ENCODE results near the gene SDCBP2. TPM values are rescaled to one million over a fixed set of nuclear protein-coding genes. Genes with fewer than 3 reads are reported as not detected.

The SDCBP2 gene
- total and polyA plus RNA-seq, 2 donors (not counting 1 experiment from before 2014, with no cell fraction given) = 1.2 to 1.3 TPM

DNA sequence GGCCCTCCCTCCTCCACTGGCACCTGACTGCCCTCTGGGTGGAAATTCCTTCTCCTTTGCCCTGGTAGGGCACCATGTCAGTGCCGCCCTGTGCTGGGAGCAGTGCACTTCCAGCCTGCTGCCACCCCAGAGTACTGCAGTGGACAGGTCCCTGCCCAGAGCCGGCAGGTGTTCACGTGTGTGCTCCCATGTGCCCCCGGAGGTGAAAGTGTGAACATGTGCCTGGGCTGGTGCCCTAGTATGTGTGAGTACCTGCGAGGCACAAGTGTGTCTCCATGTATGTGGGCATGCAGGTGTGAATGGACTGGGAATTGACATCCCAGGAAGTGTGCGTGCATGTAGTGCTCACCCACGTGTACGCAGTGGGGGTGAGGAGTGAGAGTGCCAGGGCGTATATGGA lies 29.4 kb downstream of the SDCBP2 start:
- intact Hi-C loops (cut with micrococcal nuclease) = no loop called here
- TF ChIP-seq, protein P1, sequence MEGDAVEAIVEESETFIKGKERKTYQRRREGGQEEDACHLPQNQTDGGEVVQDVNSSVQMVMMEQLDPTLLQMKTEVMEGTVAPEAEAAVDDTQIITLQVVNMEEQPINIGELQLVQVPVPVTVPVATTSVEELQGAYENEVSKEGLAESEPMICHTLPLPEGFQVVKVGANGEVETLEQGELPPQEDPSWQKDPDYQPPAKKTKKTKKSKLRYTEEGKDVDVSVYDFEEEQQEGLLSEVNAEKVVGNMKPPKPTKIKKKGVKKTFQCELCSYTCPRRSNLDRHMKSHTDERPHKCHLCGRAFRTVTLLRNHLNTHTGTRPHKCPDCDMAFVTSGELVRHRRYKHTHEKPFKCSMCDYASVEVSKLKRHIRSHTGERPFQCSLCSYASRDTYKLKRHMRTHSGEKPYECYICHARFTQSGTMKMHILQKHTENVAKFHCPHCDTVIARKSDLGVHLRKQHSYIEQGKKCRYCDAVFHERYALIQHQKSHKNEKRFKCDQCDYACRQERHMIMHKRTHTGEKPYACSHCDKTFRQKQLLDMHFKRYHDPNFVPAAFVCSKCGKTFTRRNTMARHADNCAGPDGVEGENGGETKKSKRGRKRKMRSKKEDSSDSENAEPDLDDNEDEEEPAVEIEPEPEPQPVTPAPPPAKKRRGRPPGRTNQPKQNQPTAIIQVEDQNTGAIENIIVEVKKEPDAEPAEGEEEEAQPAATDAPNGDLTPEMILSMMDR (IDR thresholded peaks at IDR 0.05) = peak; percentile 35
- no peak for TF ChIP-seq EZH2 (IDR thresholded peaks at IDR 0.05; ENCODE audit: borderline replicate concordance, insufficient read depth, low read depth, low read length, poor library complexity, severe bottlenecking)
- POLR2A ChIA-PET = no interaction called here
- H3K9ac ChIP-seq (ENCODE audit: low read length) = no peak overlapping the region
- H3K27me3 ChIP-seq (replicated peaks in 1 of 4; ENCODE audit: control extremely low read depth in 1 of 4, control insufficient read depth in 3 of 4, insufficient read depth in 4 of 4, low read length in 3 of 4) = no peaks in the 10 kb centered on the region
- ATAC-seq (ENCODE audit: low read depth) = peak; percentile 28
- Mint-ChIP-seq H3K27ac (no peak overlapping the region), H3K4me3 (no peak overlapping the region), H3K27me3 (no peaks in the 10 kb centered on the region), H3K9me3 (ENCODE audit: insufficient read depth) (no peaks in the 10 kb centered on the region), H3K4me1 (no peaks in the 10 kb centered on the region)
- peak; percentile 22 for DNase-seq
- no peak overlapping the region for H3K27ac ChIP-seq (ENCODE audit: low read length in 2 of 2)
- no peaks in the 10 kb centered on the region for H3K36me3 ChIP-seq (replicated peaks in 1 of 2; ENCODE audit: control extremely low read depth in 1 of 2, control insufficient read depth in 1 of 2, extremely low read depth in 1 of 2, insufficient read depth in 2 of 2, low read length in 1 of 2)
- CTCF ChIA-PET = no interaction called here
- H3K9me3 ChIP-seq (ENCODE audit: control extremely low read depth in 1 of 3, control insufficient read depth in 2 of 3, insufficient read depth in 1 of 3, low read length in 2 of 3) = no peaks in the 10 kb centered on the region
- no peaks in the 10 kb centered on the region for H3K4me1 ChIP-seq (ENCODE audit: control insufficient read depth in 2 of 2, insufficient read depth in 2 of 2, low read length in 2 of 2)
- H3K4me2 ChIP-seq (replicated peaks; ENCODE audit: low read depth, low read length, poor library complexity, severe bottlenecking) = no peak overlapping the region
- no peak overlapping the region for H2AFZ ChIP-seq (ENCODE audit: insufficient read depth, low read depth, low read length, poor library complexity, severe bottlenecking)
- H4K20me1 ChIP-seq (ENCODE audit: control insufficient read depth, insufficient read depth, low read length, poor library complexity, severe bottlenecking) = no peaks in the 10 kb centered on the region
- no peaks in the 10 kb centered on the region for H3K79me2 ChIP-seq (ENCODE audit: control insufficient read depth, insufficient read depth, low read length)
- 90% methylated on average over 9 of the region's 9 CpGs for WGBS (ENCODE audit: insufficient coverage)
- no peak overlapping the region for H3K4me3 ChIP-seq (ENCODE audit: control extremely low read depth in 1 of 5, extremely low read depth in 1 of 5, insufficient read depth in 1 of 5, low read depth in 2 of 5, low read length in 4 of 5)

DNA sequence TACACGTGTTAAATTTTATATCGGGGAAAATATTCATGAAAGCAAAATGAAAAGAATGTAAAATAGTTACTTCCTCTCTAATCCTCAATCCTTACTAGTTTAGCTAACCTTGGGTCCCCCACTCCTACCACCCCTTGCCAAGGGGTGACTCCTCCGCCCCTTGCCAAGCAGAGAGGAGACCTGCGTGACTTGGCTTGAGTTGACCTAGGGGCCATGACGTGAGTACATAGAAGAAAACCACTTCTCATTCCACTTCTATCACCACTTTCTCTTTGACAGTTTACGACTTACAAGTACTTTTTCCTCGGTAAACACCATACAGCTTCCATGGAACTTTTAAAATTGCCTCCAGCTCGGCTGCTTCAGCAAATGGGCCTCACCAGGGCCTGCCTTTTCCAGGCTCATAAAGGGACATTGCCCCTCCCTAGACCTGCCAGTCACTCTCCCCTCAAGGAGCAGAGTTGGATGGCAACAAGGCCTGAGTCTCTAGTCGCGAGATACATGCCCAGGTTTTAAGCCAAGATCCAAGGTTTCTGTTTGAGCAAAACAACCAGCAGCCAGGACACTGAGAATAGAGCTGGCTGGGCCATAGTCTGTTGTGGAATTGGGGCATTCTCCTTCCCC lies 29.9 kb downstream of the SDCBP2 start:
- H3K9me3 ChIP-seq (ENCODE audit: control extremely low read depth in 1 of 3, control insufficient read depth in 2 of 3, insufficient read depth in 1 of 3, low read length in 2 of 3) = no peaks in the 10 kb centered on the region
- ATAC-seq (ENCODE audit: low read depth) = no peak
- Mint-ChIP-seq H3K27me3 (no peaks in the 10 kb centered on the region), H3K9me3 (ENCODE audit: insufficient read depth) (no peaks in the 10 kb centered on the region), H3K4me3 (no peak overlapping the region), H3K27ac (no peak overlapping the region), H3K4me1 (no peaks in the 10 kb centered on the region)
- DNase-seq = no peak
- no peaks in the 10 kb centered on the region for H3K4me1 ChIP-seq (ENCODE audit: control insufficient read depth in 2 of 2, insufficient read depth in 2 of 2, low read length in 2 of 2)
- WGBS (ENCODE audit: insufficient coverage) = 94% methylated on average over 7 of the region's 10 CpGs
- no peak overlapping the region for H3K9ac ChIP-seq (ENCODE audit: low read length)
- H3K27me3 ChIP-seq (replicated peaks in 1 of 4; ENCODE audit: control extremely low read depth in 1 of 4, control insufficient read depth in 3 of 4, insufficient read depth in 4 of 4, low read length in 3 of 4) = no peaks in the 10 kb centered on the region
- H3K79me2 ChIP-seq (ENCODE audit: control insufficient read depth, insufficient read depth, low read length) = no peaks in the 10 kb centered on the region
- no peaks in the 10 kb centered on the region for H4K20me1 ChIP-seq (ENCODE audit: control insufficient read depth, insufficient read depth, low read length, poor library complexity, severe bottlenecking)
- CTCF ChIA-PET = interaction anchor here (2.5 kb wide), 1 partner anchor 13 kb away, joined by 12 read pairs; no protein-coding TSS in a partner anchor
- no peak overlapping the region for H3K4me3 ChIP-seq (ENCODE audit: control extremely low read depth in 1 of 5, extremely low read depth in 1 of 5, insufficient read depth in 1 of 5, low read depth in 2 of 5, low read length in 4 of 5)
- H3K27ac ChIP-seq (ENCODE audit: low read length in 2 of 2) = no peak overlapping the region
- intact Hi-C loops (cut with micrococcal nuclease) = no loop called here
- H3K4me2 ChIP-seq (replicated peaks; ENCODE audit: low read depth, low read length, poor library complexity, severe bottlenecking) = no peak overlapping the region
- POLR2A ChIA-PET = no interaction called here
- no peaks in the 10 kb centered on the region for H3K36me3 ChIP-seq (replicated peaks in 1 of 2; ENCODE audit: control extremely low read depth in 1 of 2, control insufficient read depth in 1 of 2, extremely low read depth in 1 of 2, insufficient read depth in 2 of 2, low read length in 1 of 2)
- no peak for TF ChIP-seq EZH2 (IDR thresholded peaks at IDR 0.05; ENCODE audit: borderline replicate concordance, insufficient read depth, low read depth, low read length, poor library complexity, severe bottlenecking)
- TF ChIP-seq, protein P1 (IDR thresholded peaks at IDR 0.05) = no peak
- no peak overlapping the region for H2AFZ ChIP-seq (ENCODE audit: insufficient read depth, low read depth, low read length, poor library complexity, severe bottlenecking)
